BLaER1 (cell line): Measurements from ENCODE around the gene TCERG1L.
A peak's percentile ranks its signal among the peaks of the same experiment; 100 is the strongest.

Experiments
- H3K27ac ChIP-seq: shearing (Covaris generic); formaldehyde crosslinking; 2 replicates; pipeline ENCODE4 v1.8.1; 2022
- H3K27me3 ChIP-seq: shearing (Covaris generic); formaldehyde crosslinking; 2 replicates; pipeline ENCODE4 v1.8.1; 2022
- H3K36me3 ChIP-seq: shearing (Covaris generic); formaldehyde crosslinking; 2 replicates; pipeline ENCODE4 v1.8.1; 2022
- H3K4me1 ChIP-seq: shearing (Covaris generic); formaldehyde crosslinking; 2 replicates; pipeline ENCODE4 v1.8.1; 2022
- H3K4me2 ChIP-seq: shearing (Covaris generic); formaldehyde crosslinking; 2 replicates; pipeline ENCODE4 v1.8.1; 2022
- H3K4me3 ChIP-seq: shearing (Covaris generic); formaldehyde crosslinking; 2 replicates; pipeline ENCODE4 v1.8.1; 2022
- H3K9ac ChIP-seq: shearing (Covaris generic); formaldehyde crosslinking; 2 replicates; pipeline ENCODE4 v1.8.1; 2022
- H3K9me3 ChIP-seq: shearing (Covaris generic); formaldehyde crosslinking; 2 replicates; pipeline ENCODE4 v1.8.1; 2022
- H4K20me1 ChIP-seq: shearing (Covaris generic); formaldehyde crosslinking; 2 replicates; pipeline ENCODE4 v1.8.1; 2022
- Cebpa-rat ChIP-seq: shearing (Covaris generic); IDR thresholded peaks from 2 replicates; pipeline ENCODE4 v1.8.1; 2022

Gene TCERG1L

DNA sequence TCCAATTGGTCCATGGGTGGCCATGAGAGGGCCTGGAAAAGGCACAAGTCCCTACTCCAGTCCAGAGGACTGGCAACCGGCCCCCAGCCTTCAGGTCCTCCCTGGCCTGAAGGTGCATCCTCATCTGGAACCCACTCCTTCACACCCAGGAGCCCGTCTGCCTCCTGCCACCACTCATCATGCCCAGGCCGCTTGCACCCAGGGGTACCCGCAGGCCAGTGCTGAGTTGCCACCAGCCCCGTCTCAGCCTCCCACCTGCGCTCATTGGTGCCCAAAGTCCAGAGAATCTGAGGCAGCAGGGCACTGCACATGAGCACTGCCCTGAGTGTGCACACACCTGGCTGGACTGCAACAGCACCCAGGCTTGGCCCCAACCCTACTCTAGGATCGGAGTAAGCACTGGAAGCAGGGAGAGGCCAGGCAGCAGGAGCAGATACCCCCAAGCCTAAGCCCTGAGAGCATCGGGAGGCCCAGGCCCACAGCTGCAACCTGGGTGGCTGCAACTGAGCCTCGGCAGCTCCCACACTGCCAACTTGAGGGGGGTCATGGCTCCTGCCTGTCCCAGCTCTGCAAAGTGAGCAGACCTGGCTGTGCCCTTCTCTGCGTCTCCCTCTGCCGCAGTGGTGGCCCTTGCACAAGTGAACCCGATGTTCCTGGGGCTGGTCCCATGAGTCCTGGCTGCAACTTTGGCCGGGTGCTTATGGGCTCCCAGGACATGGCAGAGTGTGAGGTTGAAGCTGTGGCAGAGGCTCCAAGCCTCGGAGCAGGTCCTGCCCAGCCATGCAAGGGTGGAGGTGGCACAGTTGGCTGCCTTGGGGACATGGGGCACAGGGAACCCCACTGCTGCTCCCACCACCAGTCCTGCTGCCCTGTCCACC, 44.3 kb downstream of the TCERG1L start:
- H3K27ac ChIP-seq = peak overlapping the region; percentile 49
- H3K4me3 ChIP-seq = peak overlapping the region; percentile 20; the same call in 1 of the 2 replicates
- H3K4me2 ChIP-seq = peak overlapping the region; percentile 37; the same call in 1 of the 2 replicates
- no peak for TF ChIP-seq Cebpa-rat
- peaks cover 86% of the 10 kb centered on the region for H3K36me3 ChIP-seq
- H4K20me1 ChIP-seq = peaks cover 35% of the 10 kb centered on the region; the same call in 1 of the 2 replicates
- peaks cover 64% of the 10 kb centered on the region for H3K4me1 ChIP-seq
- no peaks in the 10 kb centered on the region for H3K27me3 ChIP-seq
- H3K9me3 ChIP-seq = peaks cover 26% of the 10 kb centered on the region
- H3K9ac ChIP-seq = no peak overlapping the region

DNA sequence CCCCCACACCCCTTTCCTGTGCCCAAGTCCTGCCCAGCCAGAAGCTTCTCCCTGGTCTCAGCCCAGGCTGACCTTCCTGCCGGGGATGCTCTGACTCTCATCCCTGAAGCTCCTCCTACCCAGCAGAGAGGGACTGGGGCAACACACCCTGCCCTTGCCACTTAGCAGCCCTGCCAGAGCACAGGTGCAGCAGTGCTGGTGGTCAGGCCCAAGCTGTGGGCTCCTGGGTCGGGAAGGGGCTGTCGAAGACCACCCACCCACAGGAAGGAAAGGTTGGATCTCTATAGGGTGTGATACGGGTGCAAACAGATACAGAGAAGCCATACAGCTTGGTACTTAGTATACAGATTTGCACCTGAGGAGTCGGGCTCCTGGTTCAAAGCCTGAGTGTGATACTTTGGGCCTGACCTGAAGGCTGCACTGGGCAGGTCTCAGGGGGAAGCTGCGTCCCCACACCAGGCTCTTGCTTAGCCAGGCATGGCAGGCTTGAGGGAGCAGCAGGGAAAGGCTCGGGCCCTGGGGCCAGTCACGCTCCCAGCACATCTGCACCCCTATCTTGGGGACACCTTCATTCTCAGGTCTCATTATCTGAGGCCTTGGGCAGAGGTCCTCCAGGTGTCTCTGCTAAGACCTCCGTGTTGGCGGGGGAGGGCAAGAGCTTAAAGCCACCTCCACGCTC, 47.3 kb downstream of the TCERG1L start:
- peaks cover 26% of the 10 kb centered on the region for H3K9me3 ChIP-seq
- H3K36me3 ChIP-seq = peaks cover 86% of the 10 kb centered on the region

DNA sequence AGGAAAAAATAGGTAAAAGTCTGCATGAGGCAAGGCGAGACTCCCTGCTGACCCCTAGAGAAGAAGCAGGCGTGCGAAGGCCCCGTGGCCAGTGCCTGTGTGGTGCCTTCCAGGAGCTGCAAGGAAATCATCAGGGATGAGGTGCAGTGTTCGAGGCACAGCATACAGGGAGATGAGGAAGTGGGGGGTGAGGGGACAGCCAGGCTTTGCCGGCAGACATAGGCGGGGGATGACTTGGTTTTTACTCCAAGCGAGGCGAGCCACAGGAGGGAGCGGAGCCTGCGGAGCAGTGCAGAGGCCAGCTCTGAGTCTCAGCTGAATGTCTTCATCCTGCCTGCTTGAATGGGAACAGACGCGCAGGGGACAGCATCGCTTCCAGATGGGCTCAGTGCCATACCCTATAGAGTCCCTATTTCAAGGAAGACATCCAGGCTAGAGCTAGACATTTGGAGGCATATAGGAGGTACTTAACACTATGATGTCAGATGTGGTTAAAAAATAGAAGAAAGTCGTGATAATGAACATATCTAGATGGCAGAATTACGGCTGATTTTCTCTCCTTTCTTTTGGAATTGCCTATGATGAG, 49.5 kb downstream of the TCERG1L start:
- H4K20me1 ChIP-seq = peaks cover 8% of the 10 kb centered on the region; the same call in 1 of the 2 replicates
- H3K4me2 ChIP-seq = no peak overlapping the region
- H3K27me3 ChIP-seq = no peaks in the 10 kb centered on the region
- H3K27ac ChIP-seq = 0 out of 2 replicates have a peak overlapping the region, but pooled peaks have one; percentile 4
- H3K9me3 ChIP-seq = peaks cover 7% of the 10 kb centered on the region
- H3K4me3 ChIP-seq = no peak overlapping the region
- no peak overlapping the region for H3K9ac ChIP-seq
- peaks cover 35% of the 10 kb centered on the region for H3K4me1 ChIP-seq
- TF ChIP-seq Cebpa-rat = no peak
- peaks cover 88% of the 10 kb centered on the region for H3K36me3 ChIP-seq

More for the DNA sequence above, 47.3 kb downstream of the TCERG1L start:
- TF ChIP-seq Cebpa-rat = no peak
- Histone ChIP-seq H4K20me1 (peaks cover 26% of the 10 kb centered on the region; the same call in 1 of the 2 replicates), H3K27me3 (no peaks in the 10 kb centered on the region), H3K27ac (peak overlapping the region; percentile 22; the same call in 1 of the 2 replicates), H3K4me3 (no peak overlapping the region), H3K9ac (no peak overlapping the region), H3K4me1 (peaks cover 39% of the 10 kb centered on the region), H3K4me2 (0 out of 2 replicates have a peak overlapping the region, but pooled peaks have one; percentile 13)

DNA sequence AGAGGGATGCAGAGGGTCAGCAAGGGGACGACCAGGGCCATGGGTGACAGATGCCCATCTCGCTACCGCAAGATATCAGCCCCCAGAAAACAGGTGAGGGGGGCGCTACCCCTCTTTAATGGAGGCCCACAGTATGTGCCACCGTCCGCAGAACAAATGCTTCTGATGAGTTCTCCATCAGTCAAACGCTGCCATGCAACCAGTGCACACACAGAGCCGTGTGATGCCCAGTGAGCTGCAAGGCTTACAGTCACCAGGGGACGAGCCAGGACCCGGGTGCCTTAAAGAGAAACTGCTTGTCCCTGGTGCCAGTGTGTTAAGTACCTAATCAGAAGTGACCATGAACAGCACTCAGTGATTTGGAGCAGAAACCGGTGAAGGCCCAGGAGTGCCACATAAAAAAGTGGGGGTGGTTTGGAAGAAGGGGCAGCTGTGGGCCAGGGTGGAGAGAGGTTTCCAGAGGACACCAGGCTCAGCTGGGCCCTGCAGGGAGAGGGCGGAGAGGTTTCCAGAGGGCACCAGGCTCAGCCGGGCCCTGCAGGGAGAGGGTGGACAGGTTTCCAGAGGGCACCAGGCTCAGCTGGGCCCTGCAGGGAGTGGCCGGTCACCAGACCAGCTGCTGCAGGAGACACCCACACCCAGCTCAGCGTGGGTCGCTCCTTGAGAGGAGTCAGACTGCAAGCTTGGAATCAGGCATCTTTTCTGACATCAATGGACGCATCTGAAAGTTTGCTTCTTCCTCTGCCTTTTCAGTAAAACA, 50.9 kb downstream of the TCERG1L start:
- no peaks in the 10 kb centered on the region for H3K27me3 ChIP-seq
- no peak overlapping the region; the same call in 1 of the 2 replicates for H3K27ac ChIP-seq
- no peak for TF ChIP-seq Cebpa-rat
- H3K4me2 ChIP-seq = no peak overlapping the region
- H3K9ac ChIP-seq = no peak overlapping the region
- H4K20me1 ChIP-seq = no peaks in the 10 kb centered on the region; the same call in 1 of the 2 replicates
- H3K4me3 ChIP-seq = no peak overlapping the region
- H3K9me3 ChIP-seq = no peaks in the 10 kb centered on the region; the same call in 1 of the 2 replicates
- peaks cover 43% of the 10 kb centered on the region for H3K4me1 ChIP-seq
- H3K36me3 ChIP-seq = peaks cover 77% of the 10 kb centered on the region

DNA sequence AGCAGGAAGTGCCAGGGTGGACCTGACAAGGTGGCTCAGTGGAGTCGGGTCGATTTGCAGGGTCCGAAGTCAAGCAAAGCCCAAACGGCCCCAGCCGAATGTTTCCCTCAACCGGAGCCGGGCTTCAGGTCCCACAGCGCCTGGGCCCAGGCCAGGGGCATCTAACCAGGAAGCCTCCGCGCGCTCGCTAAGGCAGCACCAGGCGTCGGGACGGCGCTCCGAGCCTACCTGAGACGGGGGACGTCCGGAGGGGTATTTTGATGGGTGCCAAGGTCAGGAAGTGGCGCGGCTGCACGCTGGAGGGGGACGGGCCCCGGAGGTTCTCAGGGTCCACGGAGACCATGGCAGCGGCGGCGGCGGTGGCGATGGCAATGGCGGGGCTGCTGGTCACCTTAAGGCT, 51.5 kb downstream of the TCERG1L start:
- H3K36me3 ChIP-seq = peaks cover 74% of the 10 kb centered on the region
- H4K20me1 ChIP-seq = no peaks in the 10 kb centered on the region; the same call in 1 of the 2 replicates
- no peak overlapping the region for H3K27ac ChIP-seq
- peaks cover 49% of the 10 kb centered on the region for H3K4me1 ChIP-seq
- no peak for TF ChIP-seq Cebpa-rat
- no peak overlapping the region for H3K4me2 ChIP-seq
- H3K9ac ChIP-seq = no peak overlapping the region
- H3K27me3 ChIP-seq = no peaks in the 10 kb centered on the region
- H3K4me3 ChIP-seq = no peak overlapping the region
- H3K9me3 ChIP-seq = no peaks in the 10 kb centered on the region; the same call in 1 of the 2 replicates

DNA sequence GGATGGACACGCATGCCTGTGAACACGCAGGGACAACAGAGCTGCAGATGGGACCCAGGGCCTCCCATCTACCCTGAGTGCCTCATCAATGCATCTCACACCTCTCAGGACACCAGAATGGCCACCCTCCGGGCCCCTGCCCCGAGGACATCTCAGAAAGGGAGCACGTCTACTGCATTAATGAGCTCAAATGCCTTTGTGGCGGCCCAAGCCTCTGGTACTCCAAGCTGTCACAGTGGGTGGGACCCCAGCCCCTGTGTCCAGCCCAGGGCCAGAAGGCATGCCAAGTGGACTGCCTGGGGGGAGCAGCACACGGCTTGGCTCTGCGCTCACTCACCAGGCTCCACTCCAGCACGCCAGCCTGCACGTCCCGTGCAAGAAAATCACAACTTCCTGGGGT, 52.0 kb downstream of the TCERG1L start:
- H3K27ac ChIP-seq = no peak overlapping the region; the same call in 1 of the 2 replicates
- no peak overlapping the region for H3K4me3 ChIP-seq
- H3K9me3 ChIP-seq = no peaks in the 10 kb centered on the region; the same call in 1 of the 2 replicates
- TF ChIP-seq Cebpa-rat = no peak
- H3K4me2 ChIP-seq = 0 out of 2 replicates have a peak overlapping the region, but pooled peaks have one; percentile 8
- peaks cover 51% of the 10 kb centered on the region for H3K4me1 ChIP-seq
- no peaks in the 10 kb centered on the region; the same call in 1 of the 2 replicates for H4K20me1 ChIP-seq
- no peaks in the 10 kb centered on the region for H3K27me3 ChIP-seq
- H3K9ac ChIP-seq = no peak overlapping the region
- peaks cover 70% of the 10 kb centered on the region for H3K36me3 ChIP-seq

DNA sequence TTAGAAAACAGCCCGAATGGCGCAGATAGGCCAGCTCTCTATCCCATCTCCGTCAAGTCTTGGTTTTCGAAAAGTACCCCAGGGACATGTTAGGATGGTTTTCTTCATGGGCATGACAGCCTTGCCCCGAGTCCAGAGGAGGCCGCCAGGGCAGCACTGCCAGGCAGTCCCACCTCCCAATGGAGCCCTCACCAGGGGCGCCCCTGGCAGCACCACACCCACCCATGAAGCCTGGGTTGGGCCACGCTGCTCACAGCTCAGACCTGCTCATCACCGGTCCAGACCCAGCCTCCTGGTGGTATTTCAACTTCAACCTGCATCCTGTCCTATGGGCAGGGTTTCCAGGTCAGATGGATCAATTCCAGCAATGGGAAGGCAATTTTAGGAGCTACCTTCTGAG, 53.3 kb downstream of the TCERG1L start:
- H3K9ac ChIP-seq = no peak overlapping the region
- no peaks in the 10 kb centered on the region for H4K20me1 ChIP-seq
- no peak overlapping the region for H3K4me3 ChIP-seq
- H3K27ac ChIP-seq = no peak overlapping the region
- peaks cover 63% of the 10 kb centered on the region for H3K36me3 ChIP-seq
- no peaks in the 10 kb centered on the region for H3K27me3 ChIP-seq
- peaks cover 59% of the 10 kb centered on the region for H3K4me1 ChIP-seq
- no peak for TF ChIP-seq Cebpa-rat
- H3K4me2 ChIP-seq = 0 out of 2 replicates have a peak overlapping the region, but pooled peaks have one; percentile 97
- no peaks in the 10 kb centered on the region; the same call in 1 of the 2 replicates for H3K9me3 ChIP-seq

DNA sequence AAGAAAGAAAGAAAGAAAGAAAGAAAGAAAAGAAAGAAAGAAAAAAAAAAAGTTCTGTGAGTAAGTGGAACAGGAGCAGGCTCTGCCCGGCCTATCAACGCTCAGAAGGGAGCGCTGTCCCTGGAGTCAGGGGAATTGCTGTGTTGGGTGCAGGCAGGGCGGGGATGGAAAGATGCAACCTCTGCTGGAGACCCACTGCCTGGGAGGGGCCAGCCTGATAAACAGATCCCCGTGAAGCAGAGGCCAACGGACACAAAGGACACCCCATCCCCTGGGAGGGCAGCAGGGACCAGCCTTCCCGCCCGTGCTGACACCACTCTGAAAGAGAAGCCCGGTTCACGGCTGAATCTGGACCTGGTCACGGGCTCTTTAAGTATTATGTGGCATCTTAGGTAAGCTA, 54.5 kb downstream of the TCERG1L start:
- no peak for TF ChIP-seq Cebpa-rat
- peak overlapping the region; percentile 59 for H3K27ac ChIP-seq
- peaks cover 55% of the 10 kb centered on the region for H3K36me3 ChIP-seq
- H3K4me2 ChIP-seq = peak overlapping the region; percentile 97
- no peaks in the 10 kb centered on the region for H3K27me3 ChIP-seq
- peaks cover 71% of the 10 kb centered on the region for H3K4me1 ChIP-seq
- H3K9ac ChIP-seq = no peak overlapping the region
- no peak overlapping the region for H3K4me3 ChIP-seq
- H4K20me1 ChIP-seq = no peaks in the 10 kb centered on the region
- H3K9me3 ChIP-seq = no peaks in the 10 kb centered on the region; the same call in 1 of the 2 replicates

DNA sequence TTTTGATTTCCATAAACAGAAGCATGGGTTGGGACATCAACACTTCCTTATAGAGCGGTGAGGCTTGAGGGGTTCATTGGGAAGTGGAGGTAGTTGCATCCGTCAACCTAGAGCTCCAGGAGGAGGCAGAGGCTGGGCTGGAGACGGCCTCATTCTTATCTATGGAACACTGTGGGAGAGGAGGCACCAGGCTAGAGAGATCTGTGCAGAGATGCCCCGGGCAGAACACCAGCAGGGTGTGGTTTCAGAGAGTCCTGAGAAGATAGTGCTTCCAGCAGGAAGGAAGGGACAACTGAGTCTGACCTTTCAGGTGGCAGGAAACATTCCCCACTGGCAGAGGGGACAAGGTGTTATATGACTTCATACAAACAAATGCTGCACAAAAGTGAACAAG, 56.7 kb downstream of the TCERG1L start:
- Histone ChIP-seq H3K9me3 (no peaks in the 10 kb centered on the region; the same call in 1 of the 2 replicates), H3K4me2 (peak overlapping the region; percentile 97), H3K27ac (peak overlapping the region; percentile 92), H3K9ac (no peak overlapping the region), H3K27me3 (no peaks in the 10 kb centered on the region), H4K20me1 (no peaks in the 10 kb centered on the region), H3K4me1 (peaks cover 93% of the 10 kb centered on the region), H3K36me3 (peaks cover 33% of the 10 kb centered on the region), H3K4me3 (peak overlapping the region; percentile 8; the same call in 1 of the 2 replicates)
- TF ChIP-seq Cebpa-rat = no peak
